LNCAP (cell line): ENCODE results near the gene HEMGN.

ENCODE experiments used
- TF ChIP-seq, protein P1 (sequence below): fragments of 450-650 bp; IDR thresholded peaks from 2 replicates; pipeline ENCODE4 v1.5.1; 2017; ENCODE audit warnings: mild to moderate bottlenecking

Gene HEMGN

DNA sequence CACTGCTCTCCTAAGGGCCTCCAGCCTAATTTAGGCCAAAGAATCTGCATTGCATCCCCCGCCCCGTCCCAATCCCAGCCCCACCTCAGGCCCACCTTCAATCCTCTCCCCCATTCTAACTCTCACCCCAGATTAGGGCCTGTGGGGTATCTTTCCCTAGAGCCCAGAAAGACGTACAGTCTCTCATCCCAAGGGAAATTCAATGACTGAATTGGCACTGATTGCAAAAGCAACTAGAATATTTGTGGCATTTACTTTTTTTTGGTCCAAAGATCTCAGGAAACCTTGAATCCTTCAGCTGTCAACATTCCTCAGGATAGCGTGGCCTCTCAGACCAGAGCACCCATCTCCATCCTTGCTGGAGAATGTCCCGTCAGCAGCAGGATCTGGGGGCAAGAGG, 46.2 kb downstream of the HEMGN start:
- TF ChIP-seq, protein P1, sequence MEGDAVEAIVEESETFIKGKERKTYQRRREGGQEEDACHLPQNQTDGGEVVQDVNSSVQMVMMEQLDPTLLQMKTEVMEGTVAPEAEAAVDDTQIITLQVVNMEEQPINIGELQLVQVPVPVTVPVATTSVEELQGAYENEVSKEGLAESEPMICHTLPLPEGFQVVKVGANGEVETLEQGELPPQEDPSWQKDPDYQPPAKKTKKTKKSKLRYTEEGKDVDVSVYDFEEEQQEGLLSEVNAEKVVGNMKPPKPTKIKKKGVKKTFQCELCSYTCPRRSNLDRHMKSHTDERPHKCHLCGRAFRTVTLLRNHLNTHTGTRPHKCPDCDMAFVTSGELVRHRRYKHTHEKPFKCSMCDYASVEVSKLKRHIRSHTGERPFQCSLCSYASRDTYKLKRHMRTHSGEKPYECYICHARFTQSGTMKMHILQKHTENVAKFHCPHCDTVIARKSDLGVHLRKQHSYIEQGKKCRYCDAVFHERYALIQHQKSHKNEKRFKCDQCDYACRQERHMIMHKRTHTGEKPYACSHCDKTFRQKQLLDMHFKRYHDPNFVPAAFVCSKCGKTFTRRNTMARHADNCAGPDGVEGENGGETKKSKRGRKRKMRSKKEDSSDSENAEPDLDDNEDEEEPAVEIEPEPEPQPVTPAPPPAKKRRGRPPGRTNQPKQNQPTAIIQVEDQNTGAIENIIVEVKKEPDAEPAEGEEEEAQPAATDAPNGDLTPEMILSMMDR = no peak

DNA sequence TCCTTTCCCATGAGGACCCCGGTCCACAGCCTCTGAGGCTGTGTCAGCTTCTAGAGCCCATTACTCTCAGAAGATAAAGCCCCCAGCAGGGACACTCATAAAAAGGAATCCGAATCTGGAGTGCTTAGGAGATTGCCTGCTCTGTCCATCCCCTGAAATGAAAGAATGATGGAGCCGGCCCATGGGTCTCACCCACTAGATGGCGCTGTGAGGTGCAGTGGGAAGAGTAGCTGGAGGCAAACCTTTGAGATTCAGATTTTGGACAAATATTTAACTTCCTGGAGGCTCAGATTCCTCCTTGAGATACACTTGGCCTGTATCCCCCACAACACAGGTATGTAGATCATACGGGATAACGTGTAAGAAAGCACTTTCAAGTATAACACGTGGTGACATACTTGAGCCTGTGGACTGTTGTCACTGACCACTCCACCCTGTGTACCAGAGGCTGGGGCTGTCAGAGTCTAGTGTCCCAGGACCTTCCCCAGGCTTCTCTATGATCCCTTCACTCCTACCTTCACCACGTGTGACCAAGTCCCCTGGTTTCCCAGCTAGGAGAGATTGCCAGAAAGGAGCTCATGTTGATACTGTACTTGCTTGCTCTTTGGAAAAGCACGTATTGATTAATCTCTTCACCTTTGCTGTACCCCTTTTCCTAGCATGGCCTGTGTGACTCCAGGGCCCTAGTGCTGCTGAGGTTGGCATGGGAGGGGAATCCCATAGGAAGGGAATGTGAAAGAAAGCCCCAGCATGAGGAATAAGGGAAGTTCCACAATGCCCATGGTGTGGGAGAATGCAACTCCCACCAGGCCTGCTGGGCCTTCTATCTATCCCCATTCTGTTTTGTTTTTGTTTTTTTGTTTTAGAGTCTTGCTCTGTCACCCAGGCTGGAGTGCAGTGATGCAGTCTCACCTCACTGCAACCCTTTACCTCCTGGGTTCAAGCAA, 47.8 kb downstream of the HEMGN start:
- TF ChIP-seq, protein P1 = peak; percentile 79

DNA sequence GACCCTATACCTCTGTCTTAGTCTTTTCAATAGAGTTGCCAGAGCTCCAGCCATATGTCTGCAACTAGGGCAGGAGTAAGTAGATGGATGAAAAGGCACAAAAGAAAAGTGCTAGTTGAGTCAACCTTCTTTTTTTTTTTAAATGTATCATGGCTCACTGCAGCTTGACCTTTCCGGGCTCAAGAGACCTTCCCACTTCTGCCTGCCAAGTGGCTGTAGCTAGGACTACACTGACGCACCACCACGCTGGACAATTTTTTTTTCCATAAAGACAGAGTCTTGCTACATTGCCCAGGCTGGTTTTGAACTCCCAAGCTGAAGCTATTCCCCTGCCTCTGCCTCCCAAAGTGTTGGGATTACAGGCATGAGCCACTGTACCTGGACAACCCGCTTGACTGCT, 57.6 kb downstream of the HEMGN start:
- TF ChIP-seq, protein P1 = no peak
